Body of pancreas (tissue), 4 donors: ENCODE data around the gene AMELX. TPM values are rescaled to one million over a fixed set of nuclear protein-coding genes. Genes with fewer than 3 reads are reported as not detected.

Source experiments
- ATAC-seq: fragments of 150-250 bp; one replicate; pipeline ENCODE4 v1.9.1; 2016
- DNase-seq, 4 donors: peaks; one replicate each; pipeline ENCODE4 v3.0.0-alpha.2; 2019
- H3K27ac ChIP-seq, 4 donors: fragments of 200-600 bp; sonication (generic); 1 replicate in 3 of 4; 2 replicates in 1 of 4; pipeline versions ENCODE4 v1.5.1 to v1.6.1; 2016 to 2019; ENCODE audit warnings: mild to moderate bottlenecking in 1 of 4, mixed read lengths in 1 of 4, moderate library complexity in 1 of 4
- H3K27me3 ChIP-seq, 2 donors: fragments of 200-600 bp; sonication (generic); one replicate each; pipeline ENCODE4 v1.6.0; 2016; ENCODE audit warnings: mild to moderate bottlenecking in 1 of 2
- H3K36me3 ChIP-seq, 2 donors: fragments of 200-600 bp; sonication (generic); replicated peaks in 1 of 2; 2 replicates each; pipeline ENCODE4 v1.5.1; 2016; ENCODE audit warnings: low read depth in 2 of 2; ENCODE audit not compliant: insufficient read depth in 1 of 2
- H3K4me1 ChIP-seq: fragments of 200-600 bp; sonication (generic); one replicate; pipeline ENCODE4 v1.6.0; 2016
- H3K4me3 ChIP-seq, 2 donors: fragments of 200-600 bp; sonication (generic); 1 replicate in 1 of 2; 2 replicates in 1 of 2; pipeline ENCODE4 v1.5.1; 2016 to 2019
- H3K9me3 ChIP-seq, 3 donors: fragments of 200-600 bp; sonication (generic); 1 replicate in 2 of 3; 2 replicates in 1 of 3; pipeline ENCODE4 v1.5.1; 2016
- CTCF ChIP-seq, 7 experiments: fragments of 450-650 bp in 4 of 7; fragments of 200-600 bp in 3 of 7; sonication (generic) in 3 of 7; IDR thresholded peaks; one replicate each; pipeline ENCODE4 v1.5.1; 2016 to 2019; ENCODE audit warnings: antibody characterized with exemption in 7 of 7
- POLR2A ChIP-seq, 3 donors: fragments of 450-650 bp; IDR thresholded peaks; one replicate each; pipeline ENCODE4 v1.6.1; 2016; ENCODE audit warnings: antibody characterized with exemption in 3 of 3, mild to moderate bottlenecking in 2 of 3
- WGBS, 2 donors: methylation state at CpG; one replicate each; pipeline ENCODE4 v1.1.5; 2017; 5-methylcytosine and 5-hydroxymethylcytosine counted together
- intact Hi-C: fragments of 100-400 bp; cut with DNase I; formaldehyde crosslinking; loops from one replicate; pipeline ENCODE4 v1.15.1; 2023
- total RNA-seq, 2 donors: library from RNA; depleted of rRNA; stranded (reverse); fragments of >200 nt; gene quantifications; one replicate each; pipeline ENCODE4 v1.1.0, GENCODE V29; 2016

Gene AMELX
- not detected for total RNA-seq

DNA sequence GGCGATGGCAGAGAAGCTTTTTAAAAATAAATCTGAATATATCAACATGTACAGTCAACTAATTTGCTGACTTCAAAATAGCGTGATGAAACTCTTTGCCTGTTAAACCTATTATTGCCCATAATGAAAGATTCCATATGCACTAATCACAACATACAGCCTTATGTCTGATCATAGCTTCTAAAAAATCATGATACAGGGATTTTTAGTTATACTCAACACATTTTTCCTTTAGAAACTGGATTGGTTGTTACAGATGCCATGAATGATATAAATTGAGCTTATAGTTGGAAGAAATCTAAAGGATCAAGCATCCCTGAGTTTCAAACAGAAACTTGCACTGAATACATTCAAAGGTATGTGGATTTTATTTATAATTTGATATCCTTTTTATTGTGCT lies at the start of gene AMELX:
AMELX (plus strand) TSS at position 301 of the 400 bp plus-strand sequence. CDS start 1,376 bp downstream, outside the sequence.
- no peak for DNase-seq
- H3K4me1 ChIP-seq, result no peaks in the 10 kb centered on the region
- 85 to 86% methylated on average over 2 of the region's 2 CpGs for WGBS, 2 donors
- TF ChIP-seq CTCF (IDR thresholded peaks at IDR 0.05) (no peak), POLR2A (IDR thresholded peaks at IDR 0.05) (no peak)
- no peaks in the 10 kb centered on the region for H3K27me3 ChIP-seq
- H3K27ac ChIP-seq, result no peak within 1 kb of the TSS
- H3K36me3 ChIP-seq, result no peaks in the 10 kb centered on the region
- H3K9me3 ChIP-seq, result no peaks in the 10 kb centered on the region
- intact Hi-C loops, result no loop called here
- no peak within 1 kb of the TSS for H3K4me3 ChIP-seq
- ATAC-seq, result no peak

GRCh38 chrX:11244636-11245035 lies 48.6 kb upstream of the AMELX start:
- DNase-seq (peak in 1 of 4 donors; percentile 3), ATAC-seq (no peak)

GRCh38 chrX:11254417-11255109 lies 38.6 kb upstream of the AMELX start:
- no peak overlapping the region for H3K27ac ChIP-seq
- no peaks in the 10 kb centered on the region for H3K27me3 ChIP-seq
- DNase-seq, result no peak
- 31 to 80% methylated on average over 2 to 3 of the region's 5 CpGs for WGBS, 2 donors
- intact Hi-C loops, result no loop called here
- no peak overlapping the region for H3K4me3 ChIP-seq
- ATAC-seq, result no peak
- TF ChIP-seq CTCF (IDR thresholded peaks at IDR 0.05), result no peak
- TF ChIP-seq POLR2A (IDR thresholded peaks at IDR 0.05), result no peak
- H3K9me3 ChIP-seq, result no peaks in the 10 kb centered on the region
- no peaks in the 10 kb centered on the region for H3K4me1 ChIP-seq
- H3K36me3 ChIP-seq, result no peaks in the 10 kb centered on the region

More at GRCh38 chrX:11244636-11245035, 48.6 kb upstream of the AMELX start:
- Histone ChIP-seq H3K27me3 (no peaks in the 10 kb centered on the region), H3K27ac (no peak overlapping the region), H3K36me3 (no peaks in the 10 kb centered on the region), H3K9me3 (no peaks in the 10 kb centered on the region), H3K4me3 (no peak overlapping the region), H3K4me1 (no peaks in the 10 kb centered on the region)
- TF ChIP-seq CTCF (IDR thresholded peaks at IDR 0.05) (no peak), POLR2A (IDR thresholded peaks at IDR 0.05) (no peak)
- intact Hi-C loops, result no loop called here
- WGBS, 2 donors, result 7 to 27% methylated on average over 2 of the region's 2 CpGs

DNA sequence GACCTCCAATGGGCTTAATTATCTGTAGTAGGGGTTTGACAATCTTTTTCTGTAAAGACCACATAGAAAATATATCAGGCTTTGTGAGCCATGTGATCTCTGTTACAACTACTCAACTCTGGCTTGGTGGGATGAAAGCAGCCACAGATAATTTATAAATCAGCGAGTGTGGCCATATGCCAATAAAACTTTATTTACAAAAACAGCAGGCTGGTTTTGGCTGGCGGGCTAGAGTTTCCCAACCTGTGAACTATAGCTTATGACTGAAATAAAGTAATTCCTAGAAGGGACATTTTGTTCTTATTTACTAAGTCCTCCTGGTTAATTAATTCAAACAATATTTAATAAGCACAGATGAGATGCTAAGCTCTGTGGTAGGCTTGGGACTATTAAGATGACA lies 35.9 kb upstream of the AMELX start:
- Histone ChIP-seq H3K4me3 (no peak overlapping the region), H3K4me1 (no peaks in the 10 kb centered on the region), H3K9me3 (no peaks in the 10 kb centered on the region), H3K36me3 (no peaks in the 10 kb centered on the region), H3K27ac (no peak overlapping the region), H3K27me3 (no peaks in the 10 kb centered on the region)
- intact Hi-C loops, result no loop called here
- WGBS, 2 donors, result 87 to 89% methylated on average over 2 of the region's 2 CpGs
- DNase-seq (no peak), ATAC-seq (no peak)
- TF ChIP-seq CTCF (IDR thresholded peaks at IDR 0.05) (no peak), POLR2A (IDR thresholded peaks at IDR 0.05) (no peak)

DNA sequence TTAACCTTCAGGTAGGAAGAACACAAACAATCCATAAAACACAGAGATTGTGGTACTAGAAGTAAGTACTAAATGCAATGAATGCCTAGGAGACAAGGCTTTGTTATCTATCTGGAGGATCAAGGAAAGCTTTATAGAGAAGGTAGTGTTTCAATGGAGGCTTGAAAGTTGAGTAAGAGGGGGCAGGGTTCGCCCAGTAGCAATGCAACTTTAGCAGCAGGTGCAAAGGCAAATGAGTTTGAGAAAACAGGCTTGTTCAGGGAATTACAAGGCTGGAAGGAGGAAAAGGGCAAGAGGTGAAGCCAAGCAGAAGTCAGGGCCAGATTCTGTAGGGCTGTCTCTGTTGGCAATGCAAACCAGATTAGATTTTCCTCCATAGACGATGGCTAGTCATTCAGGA lies 35.5 kb upstream of the AMELX start:
- no peaks in the 10 kb centered on the region for H3K4me1 ChIP-seq
- no peak for ATAC-seq
- 57 to 67% methylated on average over 2 of the region's 2 CpGs for WGBS, 2 donors
- H3K27ac ChIP-seq, result no peak overlapping the region
- H3K36me3 ChIP-seq, result no peaks in the 10 kb centered on the region
- no peaks in the 10 kb centered on the region for H3K9me3 ChIP-seq
- H3K27me3 ChIP-seq, result no peaks in the 10 kb centered on the region
- intact Hi-C loops, result no loop called here
- DNase-seq, result no peak
- H3K4me3 ChIP-seq, result no peak overlapping the region
- no peak for TF ChIP-seq CTCF (IDR thresholded peaks at IDR 0.05)
- no peak for TF ChIP-seq POLR2A (IDR thresholded peaks at IDR 0.05)
